ENCODE measurements around the gene ARID4B. TPM values are rescaled to one million over a fixed set of nuclear protein-coding genes. Genes with fewer than 3 reads are reported as not detected.
"Not testable (repeated sequence)": the region's sequence is repeated elsewhere in the genome, so short reads cannot be mapped to it uniquely, and the experiment has no call there.

ARID4B gene
- total RNA-seq, 4 donors from 2014 or later, result 29.0 to 54.5 (median 37.4) TPM

DNA sequence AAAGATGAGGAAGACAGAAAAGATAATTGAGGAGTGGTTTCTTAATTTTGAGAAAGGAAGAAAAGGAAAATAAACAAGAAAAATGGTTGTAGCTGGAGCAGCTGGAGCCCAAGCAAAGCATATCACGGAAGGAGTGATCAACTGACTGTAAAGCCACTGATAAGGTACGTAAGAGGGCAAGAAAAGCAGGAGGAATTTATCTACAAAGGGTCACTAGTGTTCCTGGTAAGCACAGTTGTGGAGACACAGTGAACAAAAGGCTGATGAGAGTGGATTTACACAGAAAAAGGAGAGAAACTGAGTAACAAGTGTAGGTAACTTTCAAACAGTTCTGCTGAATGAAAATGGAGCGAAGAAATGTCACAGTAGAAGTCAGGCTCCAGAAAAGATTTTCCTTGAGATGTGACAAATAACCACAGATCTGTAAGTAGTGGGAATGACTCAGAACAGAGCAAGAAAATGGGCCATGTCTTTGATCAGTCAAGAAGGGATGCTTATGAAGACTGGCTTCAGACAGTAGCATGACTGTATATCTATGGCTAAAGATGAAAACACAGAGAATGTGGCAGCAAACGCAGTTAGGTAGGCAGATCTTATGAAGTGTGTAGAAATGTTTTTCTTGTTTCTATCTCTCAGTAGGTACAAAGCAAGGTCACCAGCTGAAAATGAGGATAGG lies 121.3 kb downstream of the ARID4B start:
- no peak for DNase-seq (ENCODE audit: low spot score)
- TF ChIP-seq, protein P1, sequence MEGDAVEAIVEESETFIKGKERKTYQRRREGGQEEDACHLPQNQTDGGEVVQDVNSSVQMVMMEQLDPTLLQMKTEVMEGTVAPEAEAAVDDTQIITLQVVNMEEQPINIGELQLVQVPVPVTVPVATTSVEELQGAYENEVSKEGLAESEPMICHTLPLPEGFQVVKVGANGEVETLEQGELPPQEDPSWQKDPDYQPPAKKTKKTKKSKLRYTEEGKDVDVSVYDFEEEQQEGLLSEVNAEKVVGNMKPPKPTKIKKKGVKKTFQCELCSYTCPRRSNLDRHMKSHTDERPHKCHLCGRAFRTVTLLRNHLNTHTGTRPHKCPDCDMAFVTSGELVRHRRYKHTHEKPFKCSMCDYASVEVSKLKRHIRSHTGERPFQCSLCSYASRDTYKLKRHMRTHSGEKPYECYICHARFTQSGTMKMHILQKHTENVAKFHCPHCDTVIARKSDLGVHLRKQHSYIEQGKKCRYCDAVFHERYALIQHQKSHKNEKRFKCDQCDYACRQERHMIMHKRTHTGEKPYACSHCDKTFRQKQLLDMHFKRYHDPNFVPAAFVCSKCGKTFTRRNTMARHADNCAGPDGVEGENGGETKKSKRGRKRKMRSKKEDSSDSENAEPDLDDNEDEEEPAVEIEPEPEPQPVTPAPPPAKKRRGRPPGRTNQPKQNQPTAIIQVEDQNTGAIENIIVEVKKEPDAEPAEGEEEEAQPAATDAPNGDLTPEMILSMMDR (IDR thresholded peaks at IDR 0.05), result no peak
- ATAC-seq (ENCODE audit: low FRiP score), result no peak

DNA sequence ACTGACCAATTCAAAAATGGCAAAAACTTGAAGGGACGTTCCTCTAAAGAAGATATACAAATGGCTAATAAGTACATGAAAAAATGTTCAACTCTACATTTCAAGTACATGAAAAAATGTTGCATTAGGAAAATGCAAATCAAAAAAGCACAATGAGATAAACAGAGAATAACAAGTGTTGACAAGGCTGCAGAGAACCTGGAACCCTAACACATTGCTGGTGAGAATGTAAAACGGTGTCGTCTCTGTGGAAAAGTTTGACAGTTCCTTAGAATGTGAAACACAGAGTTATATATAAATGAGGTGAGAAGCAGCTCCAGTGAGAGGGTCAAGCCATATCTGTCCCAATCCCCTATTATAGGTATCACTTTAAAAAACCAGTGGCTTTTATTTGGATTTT lies 122.3 kb downstream of the ARID4B start:
- TF ChIP-seq, protein P1 (IDR thresholded peaks at IDR 0.05), result no peak
- DNase-seq (ENCODE audit: low spot score) (no peak), ATAC-seq (ENCODE audit: low FRiP score) (no peak)

DNA sequence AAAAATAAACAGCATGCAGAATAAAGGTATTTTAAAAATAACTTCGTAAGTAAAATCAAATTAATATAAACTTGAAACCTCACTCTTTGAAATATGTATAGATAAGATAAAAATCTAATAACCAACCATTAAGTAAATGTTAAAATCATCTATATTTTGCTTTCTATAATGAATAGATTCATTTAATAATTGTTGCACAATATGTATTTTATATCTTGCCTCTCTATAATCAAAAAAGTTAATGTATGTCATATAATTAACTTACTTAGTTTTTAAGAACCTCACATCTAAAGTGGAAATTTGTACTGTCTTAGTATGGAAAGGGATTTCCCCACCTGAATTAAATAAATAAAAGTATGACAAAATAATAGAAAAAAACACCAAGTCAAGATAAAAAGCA lies 124.6 kb downstream of the ARID4B start:
- TF ChIP-seq, protein P1 (IDR thresholded peaks at IDR 0.05), result no peak
- DNase-seq (ENCODE audit: low spot score) (no peak), ATAC-seq (ENCODE audit: low FRiP score) (no peak)

DNA sequence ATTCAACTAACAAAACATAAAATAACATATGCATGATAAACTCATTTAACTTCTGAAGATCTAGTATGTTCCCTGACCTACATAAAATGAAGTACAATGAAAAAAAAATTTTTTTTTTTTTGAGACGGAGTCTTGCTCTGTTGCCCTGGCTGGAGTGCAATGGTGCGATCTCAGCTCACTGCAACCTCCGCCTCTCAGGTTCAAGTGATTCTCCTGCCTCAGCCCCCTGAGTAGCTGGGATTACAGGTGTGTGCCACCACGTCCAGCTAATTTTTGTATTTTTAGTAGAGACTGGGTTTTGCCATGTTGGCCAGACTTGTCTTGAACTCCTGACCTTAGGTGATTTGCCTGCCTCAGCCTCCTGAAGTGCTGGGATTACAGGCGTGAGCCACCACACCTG lies 125.5 kb downstream of the ARID4B start:
- not testable (repeated sequence) for DNase-seq (ENCODE audit: low spot score); ATAC-seq (ENCODE audit: low FRiP score)

DNA sequence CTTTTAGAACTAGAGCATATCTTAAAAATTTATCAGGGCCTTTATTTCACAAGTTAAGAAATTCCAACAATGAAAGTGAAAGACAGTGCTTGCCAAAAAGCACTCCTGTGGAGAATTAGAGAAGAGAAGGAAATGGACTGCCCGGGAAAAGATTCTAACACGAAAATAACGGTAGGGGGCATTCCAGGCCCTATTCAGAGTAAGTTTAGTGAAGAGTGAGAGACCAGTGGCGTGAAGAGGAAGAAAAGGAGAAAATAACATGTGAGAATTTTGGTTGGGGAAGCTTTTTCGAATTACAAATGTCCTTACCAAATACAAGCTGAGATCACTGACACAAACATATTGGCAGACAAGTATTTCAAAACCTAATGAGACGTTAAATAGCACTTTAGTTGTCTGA lies 128.5 kb downstream of the ARID4B start:
- DNase-seq (ENCODE audit: low spot score), result no peak
- ATAC-seq (ENCODE audit: low FRiP score), result peak; percentile 88
- TF ChIP-seq, protein P1 (IDR thresholded peaks at IDR 0.05), result no peak

GRCh38 chr1:235190431-235190830 lies 137.5 kb downstream of the ARID4B start:
- no peak for ATAC-seq (ENCODE audit: low FRiP score)
- TF ChIP-seq, protein P1 (IDR thresholded peaks at IDR 0.05), result no peak
- no peak for DNase-seq (ENCODE audit: low spot score)

- no peak for ATAC-seq (ENCODE audit: low FRiP score)
- TF ChIP-seq, protein P1 (IDR thresholded peaks at IDR 0.05), result no peak
Observed at GRCh38 chr1:235187316-235187715, 140.7 kb downstream of the ARID4B start.

More at GRCh38 chr1:235187316-235187715, 140.7 kb downstream of the ARID4B start:
- no peak for DNase-seq (ENCODE audit: low spot score)
